HUES6 (cell line): Measurements from ENCODE around the gene VAC14.
A peak's percentile ranks its signal among the peaks of the same experiment; 100 is the strongest.
"Not testable (repeated sequence)": the region's sequence is repeated elsewhere in the genome, so short reads cannot be mapped to it uniquely, and the experiment has no call there.

Source experiments
- H3K27ac ChIP-seq: 2 replicates; pipeline ENCODE4 v1.7.0; 2013; ENCODE audit warnings: low read depth, mild to moderate bottlenecking, low read length, inconsistent platforms
- H3K27me3 ChIP-seq: 2 replicates; pipeline ENCODE4 v1.6.1; 2013; ENCODE audit warnings: low read length; ENCODE audit not compliant: control insufficient read depth, insufficient read depth
- H3K36me3 ChIP-seq: 2 replicates; pipeline ENCODE4 v1.6.1; 2013; ENCODE audit warnings: low read length; ENCODE audit not compliant: control insufficient read depth, insufficient read depth
- H3K4me1 ChIP-seq: 2 replicates; pipeline ENCODE4 v1.6.1; 2013; ENCODE audit warnings: low read length; ENCODE audit not compliant: control insufficient read depth, insufficient read depth
- H3K4me3 ChIP-seq: 2 replicates; pipeline ENCODE4 v1.5.1; 2013; ENCODE audit warnings: low read depth, low read length
- H3K9ac ChIP-seq: one replicate; pipeline ENCODE4 v1.6.1; 2013; ENCODE audit warnings: mild to moderate bottlenecking, low read length
- H3K9me3 ChIP-seq: 2 replicates; pipeline ENCODE4 v1.6.1; 2013; ENCODE audit warnings: low read depth, low read length; ENCODE audit not compliant: control insufficient read depth, insufficient read depth

VAC14 gene

GRCh38 chr16:70800781-70801480, at the start of gene VAC14:
TSS of gene VAC14 (minus strand) at chr16:70801158. CDS start at chr16:70800900, 258 bp downstream.
- H3K27ac ChIP-seq: peak within 1 kb of the TSS; percentile 45; the same call in 1 of the 2 replicates

GRCh38 chr16:70823498-70824118, 22.6 kb upstream of the VAC14 start:
- not testable (repeated sequence) for H3K27ac ChIP-seq, H3K4me3 ChIP-seq, H3K9me3 ChIP-seq, H3K27me3 ChIP-seq, H3K9ac ChIP-seq, H3K36me3 ChIP-seq, H3K4me1 ChIP-seq

More at GRCh38 chr16:70800781-70801480, at the start of gene VAC14:
- Histone ChIP-seq H3K4me3 (peak within 1 kb of the TSS; percentile 94), H3K4me1 (peaks cover 8% of the 10 kb centered on the region; the same call in 1 of the 2 replicates), H3K36me3 (peaks cover 12% of the 10 kb centered on the region; the same call in 1 of the 2 replicates), H3K9ac (peak within 1 kb of the TSS; percentile 86), H3K27me3 (peaks cover 35% of the 10 kb centered on the region), H3K9me3 (no peaks in the 10 kb centered on the region)

GRCh38 chr16:70822734-70823133, 21.8 kb upstream of the VAC14 start:
- not testable (repeated sequence) for H3K36me3 ChIP-seq, H3K27me3 ChIP-seq, H3K27ac ChIP-seq, H3K9ac ChIP-seq, H3K4me1 ChIP-seq, H3K4me3 ChIP-seq, H3K9me3 ChIP-seq

GRCh38 chr16:70818088-70818487, 17.1 kb upstream of the VAC14 start:
- H3K4me3 ChIP-seq: not testable (repeated sequence)

GRCh38 chr16:70809392-70810060, 8.6 kb upstream of the VAC14 start:
- no peaks in the 10 kb centered on the region for H3K9me3 ChIP-seq
- no peak overlapping the region for H3K9ac ChIP-seq
- no peaks in the 10 kb centered on the region for H3K4me1 ChIP-seq
- H3K27me3 ChIP-seq: peaks cover 39% of the 10 kb centered on the region
- H3K27ac ChIP-seq: no peak overlapping the region
- no peaks in the 10 kb centered on the region for H3K36me3 ChIP-seq
- no peak overlapping the region for H3K4me3 ChIP-seq

More at GRCh38 chr16:70818088-70818487, 17.1 kb upstream of the VAC14 start:
- not testable (repeated sequence) for H3K9ac ChIP-seq, H3K27me3 ChIP-seq, H3K9me3 ChIP-seq, H3K27ac ChIP-seq, H3K4me1 ChIP-seq, H3K36me3 ChIP-seq

GRCh38 chr16:70808371-70808770, 7.4 kb upstream of the VAC14 start:
- peaks cover 50% of the 10 kb centered on the region for H3K27me3 ChIP-seq
- H3K9me3 ChIP-seq: no peaks in the 10 kb centered on the region
- H3K9ac ChIP-seq: no peak overlapping the region
- H3K4me3 ChIP-seq: no peak overlapping the region
- no peaks in the 10 kb centered on the region for H3K36me3 ChIP-seq
- H3K27ac ChIP-seq: no peak overlapping the region
- no peaks in the 10 kb centered on the region for H3K4me1 ChIP-seq

GRCh38 chr16:70805787-70806186, 4.8 kb upstream of the VAC14 start:
- Histone ChIP-seq H3K27ac (no peak overlapping the region), H3K4me3 (no peak overlapping the region), H3K9ac (no peak overlapping the region), H3K9me3 (no peaks in the 10 kb centered on the region), H3K27me3 (peaks cover 60% of the 10 kb centered on the region), H3K4me1 (peaks cover 4% of the 10 kb centered on the region; the same call in 1 of the 2 replicates), H3K36me3 (no peaks in the 10 kb centered on the region)

GRCh38 chr16:70805380-70805779, 4.4 kb upstream of the VAC14 start:
- Histone ChIP-seq H3K36me3 (no peaks in the 10 kb centered on the region), H3K9me3 (no peaks in the 10 kb centered on the region), H3K9ac (no peak overlapping the region), H3K27me3 (peaks cover 60% of the 10 kb centered on the region), H3K27ac (no peak overlapping the region), H3K4me1 (peaks cover 4% of the 10 kb centered on the region; the same call in 1 of the 2 replicates), H3K4me3 (no peak overlapping the region)

GRCh38 chr16:70804734-70805169, 3.8 kb upstream of the VAC14 start:
- H3K27ac ChIP-seq: no peak overlapping the region
- H3K9ac ChIP-seq: no peak overlapping the region
- H3K36me3 ChIP-seq: no peaks in the 10 kb centered on the region
- H3K9me3 ChIP-seq: no peaks in the 10 kb centered on the region
- no peak overlapping the region for H3K4me3 ChIP-seq
- H3K27me3 ChIP-seq: peaks cover 56% of the 10 kb centered on the region
- H3K4me1 ChIP-seq: peaks cover 8% of the 10 kb centered on the region; the same call in 1 of the 2 replicates

GRCh38 chr16:70804153-70804733, 3.3 kb upstream of the VAC14 start:
- Histone ChIP-seq H3K36me3 (no peaks in the 10 kb centered on the region), H3K9me3 (no peaks in the 10 kb centered on the region), H3K4me3 (no peak overlapping the region), H3K4me1 (peaks cover 8% of the 10 kb centered on the region; the same call in 1 of the 2 replicates), H3K27ac (no peak overlapping the region), H3K9ac (no peak overlapping the region), H3K27me3 (peaks cover 56% of the 10 kb centered on the region)
